GM18502 (cell line): ENCODE results near the gene DNAH2.

Experiments
- ATAC-seq: cut with Tn5 transposase; IDR thresholded peaks from one replicate; pipeline ENCODE4 v1.9.1; 2021; ENCODE audit warnings: mild to moderate bottlenecking; ENCODE audit not compliant: unreplicated experiment, poor library complexity

DNAH2 gene

GRCh38 chr17:7716901-7717755 lies at the start of gene DNAH2:
Gene DNAH2, plus strand, starts transcription at chr17:7717744. Its CDS starts 1,991 bp downstream, at chr17:7719735.
- no peak for ATAC-seq

- no peak for ATAC-seq
Observed at GRCh38 chr17:7668482-7668881, 49.1 kb upstream of the DNAH2 start.

GRCh38 chr17:7673239-7673638 lies 44.3 kb upstream of the DNAH2 start:
- no peak for ATAC-seq

- no peak for ATAC-seq
Observed at GRCh38 chr17:7674934-7675333, 42.6 kb upstream of the DNAH2 start.

- no peak for ATAC-seq
Observed at GRCh38 chr17:7676533-7676932, 41.0 kb upstream of the DNAH2 start.

GRCh38 chr17:7677388-7678067 lies 40.0 kb upstream of the DNAH2 start:
- no peak for ATAC-seq

- ATAC-seq, result no peak
Observed at GRCh38 chr17:7684851-7685532, 32.6 kb upstream of the DNAH2 start.

- ATAC-seq, result peak; percentile 56
Observed at GRCh38 chr17:7685533-7686221, 31.9 kb upstream of the DNAH2 start.

GRCh38 chr17:7686222-7687071 lies 31.1 kb upstream of the DNAH2 start:
- peak; percentile 60 for ATAC-seq

- ATAC-seq, result no peak
Observed at GRCh38 chr17:7687072-7687907, 30.3 kb upstream of the DNAH2 start, which contains the start of gene TP53. Gene TP53, minus strand, starts transcription at chr17:7687490. Its CDS starts 10,896 bp downstream, at chr17:7676594.

GRCh38 chr17:7687908-7688807 lies 29.4 kb upstream of the DNAH2 start, which contains the start of gene WRAP53:
Gene WRAP53, plus strand, starts transcription at chr17:7688477. Its CDS starts 172 bp downstream, at chr17:7688649.
- ATAC-seq, result peak; percentile 75

- no peak for ATAC-seq
Observed at GRCh38 chr17:7688808-7689316, 28.7 kb upstream of the DNAH2 start.

- no peak for ATAC-seq
Observed at GRCh38 chr17:7695586-7695985, 22.0 kb upstream of the DNAH2 start.

- no peak for ATAC-seq
Observed at GRCh38 chr17:7697828-7698588, 19.5 kb upstream of the DNAH2 start.

- no peak for ATAC-seq
Observed at GRCh38 chr17:7700510-7700909, 17.0 kb upstream of the DNAH2 start.

- ATAC-seq, result no peak
Observed at GRCh38 chr17:7701681-7702080, 15.9 kb upstream of the DNAH2 start.

- ATAC-seq, result no peak
Observed at GRCh38 chr17:7702776-7703175, 14.8 kb upstream of the DNAH2 start.
